ENCODE measurements around the gene FBXL19. TPM values are rescaled to one million over a fixed set of nuclear protein-coding genes. Genes with fewer than 3 reads are reported as not detected.

The FBXL19 gene
- total and polyA plus RNA-seq, 2 of the 8 experiments (the other 6 are each of a cell fraction or from before 2014, with no cell fraction given), result 47.2 to 72.2 TPM

DNA sequence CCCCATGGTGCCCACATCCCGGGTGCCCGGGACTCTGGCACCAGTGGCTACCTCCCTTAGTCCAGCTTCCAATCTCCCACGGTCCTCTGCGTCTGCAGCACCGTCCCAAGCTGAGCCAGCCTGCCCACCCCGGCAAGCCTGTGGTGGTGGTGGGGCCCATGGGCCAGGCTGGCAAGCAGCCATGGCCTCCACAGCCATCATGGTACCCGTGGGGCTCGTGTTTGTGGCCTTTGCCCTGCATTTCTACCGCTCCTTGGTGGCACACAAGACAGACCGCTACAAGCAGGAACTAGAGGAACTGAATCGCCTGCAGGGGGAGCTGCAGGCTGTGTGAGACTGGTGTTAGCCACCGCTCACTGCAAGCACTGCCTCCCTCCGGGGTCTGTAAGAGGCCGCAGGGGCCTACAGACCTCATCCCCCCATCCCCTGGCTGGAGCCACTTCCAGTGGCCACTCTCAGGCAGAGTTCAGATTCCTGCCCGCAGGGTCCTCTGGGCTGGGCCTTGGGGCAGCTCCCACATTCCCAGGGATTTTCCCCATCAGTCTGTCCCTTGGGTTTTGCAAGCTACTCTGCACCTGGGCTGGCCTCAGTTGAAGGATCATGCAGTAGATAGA, 30.2 kb downstream of the FBXL19 start:
- Histone ChIP-seq H3K9ac (replicated peaks in 1 of 4; ENCODE audit: extremely low read depth in 1 of 4, low read depth in 3 of 4, low read length in 3 of 4) (no peak overlapping the region), H3K4me3 (ENCODE audit: extremely low read depth in 1 of 4, insufficient read depth in 2 of 4, low read depth in 3 of 4, low read length in 4 of 4) (no peak overlapping the region), H2BK15ac (ENCODE audit: low read length) (no peak overlapping the region), H4K91ac (replicated peaks; ENCODE audit: insufficient read length, low read length) (no peak overlapping the region), H2BK12ac (ENCODE audit: low read depth, low read length) (peak overlapping the region; percentile 64; the same call in 1 of the 2 replicates), H3K4ac (replicated peaks; ENCODE audit: insufficient read length, low read depth, low read length) (no peak overlapping the region), H2BK5ac (ENCODE audit: low read depth, low read length) (no peak overlapping the region), H2AFZ (ENCODE audit: low read length) (no peak overlapping the region), H4K5ac (ENCODE audit: insufficient read length, low read depth, low read length) (no peak overlapping the region), H2AK5ac (ENCODE audit: low read depth, low read length) (no peak overlapping the region), H3K56ac (replicated peaks; ENCODE audit: insufficient read length, low read depth, low read length) (no peak overlapping the region), H3K36me3 (ENCODE audit: control insufficient read depth in 2 of 4, insufficient read depth in 4 of 4, low read length in 3 of 4) (no peaks in the 10 kb centered on the region), H3K4me2 (ENCODE audit: insufficient read depth in 1 of 2, low read depth in 2 of 2, low read length in 2 of 2) (0 out of 4 replicates have a peak overlapping the region, but pooled peaks of 1 of the 2 experiments have one; percentile 10), H4K20me1 (replicated peaks in 1 of 2; ENCODE audit: control insufficient read depth in 1 of 2, insufficient read depth in 2 of 2, low read length in 2 of 2) (peaks cover 3 to 11% of the 10 kb centered on the region in 2 experiments), H4K8ac (ENCODE audit: extremely low read depth, insufficient read depth, low read length) (no peak overlapping the region; the same call in 1 of the 2 replicates), H3K27me3 (replicated peaks in 1 of 4; ENCODE audit: control insufficient read depth in 3 of 4, extremely low read depth in 1 of 4, insufficient read depth in 3 of 4, low read length in 3 of 4) (no peaks in the 10 kb centered on the region), H3K18ac (ENCODE audit: extremely low read depth, low read length) (0 out of 2 replicates have a peak overlapping the region, but pooled peaks have one; percentile 13), H2BK120ac (replicated peaks; ENCODE audit: low read depth, low read length) (no peak overlapping the region), H3K79me2 (ENCODE audit: control insufficient read depth in 1 of 2, insufficient read depth in 2 of 2, low read length in 2 of 2) (peaks cover 0 to 3% of the 10 kb centered on the region in 2 experiments; a peak in 2 of 4 replicates), H3K9me3 (ENCODE audit: insufficient read depth in 2 of 2, low read depth in 1 of 2, low read length in 1 of 2) (no peaks in the 10 kb centered on the region), H3K27ac (ENCODE audit: low read depth, low read length) (no peak overlapping the region), H3K4me1 (replicated peaks in 1 of 4; ENCODE audit: control insufficient read depth in 3 of 4, insufficient read depth in 4 of 4, low read length in 3 of 4) (peaks cover 0 to 19% (median 11%) of the 10 kb centered on the region in 4 experiments; a peak in 5 of 7 replicates), H2BK20ac (ENCODE audit: low read length) (no peak overlapping the region), H3K23me2 (ENCODE audit: low read depth, low read length) (peaks cover 11% of the 10 kb centered on the region), H3K23ac (ENCODE audit: insufficient read length) (no peak overlapping the region), H3K14ac (ENCODE audit: insufficient read length) (no peak overlapping the region), H3K79me1 (ENCODE audit: low read depth, low read length) (no peaks in the 10 kb centered on the region; the same call in 1 of the 2 replicates)
- POLR2A ChIA-PET (ENCODE audit: partially characterized antibody), result interaction anchor here (0.6 to 3.3 kb wide), 23 partner anchors 9 to 920 kb away, joined by 3 to 26 read pairs (median 4); partner anchors contain the start of genes FBXL19, FUS, HSD3B7 and PRSS8
- FAIRE-seq (peak; percentile 19), DNase-seq (ENCODE audit: low read depth in 1 of 2, low spot score in 2 of 2) (peak; percentile 86 to 87)
- 42% methylated on average over 15 of the region's 15 CpGs; no CpG with 5 or more reads in 1 of the 2 experiments for WGBS, 2 experiments (ENCODE audit: extremely low coverage in 1 of 2, insufficient coverage in 1 of 2, insufficient read length in 1 of 2, insufficient replicate concordance in 2 of 2, low coverage in 1 of 2, low lambda C conversion rate in 2 of 2, missing lambda C conversion rate in 1 of 2)
- CTCF ChIA-PET (ENCODE audit: partially characterized antibody), result interaction anchor here (0.6 to 4.1 kb wide), 35 partner anchors 8 to 915 kb away, joined by 3 to 39 read pairs (median 4); partner anchors contain the start of gene HSD3B7
- no peak for TF ChIP-seq TAF7 (optimal IDR thresholded peaks at IDR 0.05; ENCODE audit: borderline replicate concordance, low read depth, low read length)
- no peak for TF ChIP-seq BRCA1 (IDR thresholded peaks at IDR 0.05; ENCODE audit: low read depth, low read length)
- TF ChIP-seq CHD2 (IDR thresholded peaks at IDR 0.05; ENCODE audit: low read length), result no peak
- peak; percentile 15; the same call in 1 of the 2 replicates for TF ChIP-seq TBP (IDR thresholded peaks at IDR 0.05; ENCODE audit: low read depth, low read length)
- TF ChIP-seq, protein P1, sequence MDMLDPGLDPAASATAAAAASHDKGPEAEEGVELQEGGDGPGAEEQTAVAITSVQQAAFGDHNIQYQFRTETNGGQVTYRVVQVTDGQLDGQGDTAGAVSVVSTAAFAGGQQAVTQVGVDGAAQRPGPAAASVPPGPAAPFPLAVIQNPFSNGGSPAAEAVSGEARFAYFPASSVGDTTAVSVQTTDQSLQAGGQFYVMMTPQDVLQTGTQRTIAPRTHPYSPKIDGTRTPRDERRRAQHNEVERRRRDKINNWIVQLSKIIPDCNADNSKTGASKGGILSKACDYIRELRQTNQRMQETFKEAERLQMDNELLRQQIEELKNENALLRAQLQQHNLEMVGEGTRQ (IDR thresholded peaks at IDR 0.05; ENCODE audit: low read length), result no peak
- TF ChIP-seq NANOG (IDR thresholded peaks at IDR 0.05; ENCODE audit: insufficient read depth, low read depth, low read length, poor library complexity, severe bottlenecking), result no peak
- peak; percentile 68; the same call in 1 of the 2 replicates for TF ChIP-seq GABPA (IDR thresholded peaks at IDR 0.05; ENCODE audit: borderline replicate concordance, insufficient read depth, low read length)
- TF ChIP-seq FOSL1 (IDR thresholded peaks at IDR 0.05; ENCODE audit: insufficient read depth, low read depth, low read length), result no peak
- no peak for TF ChIP-seq SP2 (IDR thresholded peaks at IDR 0.05; ENCODE audit: low read length)
- no peak for TF ChIP-seq JUND (IDR thresholded peaks at IDR 0.05; ENCODE audit: low read length)
- peak; percentile 36; the same call in 1 of the 2 replicates for TF ChIP-seq YY1 (IDR thresholded peaks at IDR 0.05; ENCODE audit: low read depth, low read length)
